ENCODE measurements around the gene SLC5A12. TPM values are rescaled to one million over a fixed set of nuclear protein-coding genes. Genes with fewer than 3 reads are reported as not detected.

SLC5A12 gene
- total RNA-seq, 1 experiment from 2014 or later: not detected

GRCh38 chr11:26632691-26633159 is 89.1 kb downstream of the SLC5A12 start:
- no peak overlapping the region for H3K4me3 ChIP-seq (ENCODE audit: low read length)
- H3K4me2 ChIP-seq (ENCODE audit: low read length): no peak overlapping the region
- intact Hi-C loops (cut with micrococcal nuclease): no loop called here
- no peak overlapping the region for H3K9ac ChIP-seq (ENCODE audit: low read length)
- no peaks in the 10 kb centered on the region for H3K9me2 ChIP-seq (replicated peaks; ENCODE audit: low read length)
- POLR2A ChIA-PET (ENCODE audit: unreplicated experiment): no interaction called here
- BruUV-seq (replicated peaks): no TSS peak
- no peaks in the 10 kb centered on the region for H3K9me3 ChIP-seq (ENCODE audit: low read length)
- TF ChIP-seq EZH2 (IDR thresholded peaks at IDR 0.05; ENCODE audit: low read length, unreplicated experiment): no peak
- TF ChIP-seq, protein P1, sequence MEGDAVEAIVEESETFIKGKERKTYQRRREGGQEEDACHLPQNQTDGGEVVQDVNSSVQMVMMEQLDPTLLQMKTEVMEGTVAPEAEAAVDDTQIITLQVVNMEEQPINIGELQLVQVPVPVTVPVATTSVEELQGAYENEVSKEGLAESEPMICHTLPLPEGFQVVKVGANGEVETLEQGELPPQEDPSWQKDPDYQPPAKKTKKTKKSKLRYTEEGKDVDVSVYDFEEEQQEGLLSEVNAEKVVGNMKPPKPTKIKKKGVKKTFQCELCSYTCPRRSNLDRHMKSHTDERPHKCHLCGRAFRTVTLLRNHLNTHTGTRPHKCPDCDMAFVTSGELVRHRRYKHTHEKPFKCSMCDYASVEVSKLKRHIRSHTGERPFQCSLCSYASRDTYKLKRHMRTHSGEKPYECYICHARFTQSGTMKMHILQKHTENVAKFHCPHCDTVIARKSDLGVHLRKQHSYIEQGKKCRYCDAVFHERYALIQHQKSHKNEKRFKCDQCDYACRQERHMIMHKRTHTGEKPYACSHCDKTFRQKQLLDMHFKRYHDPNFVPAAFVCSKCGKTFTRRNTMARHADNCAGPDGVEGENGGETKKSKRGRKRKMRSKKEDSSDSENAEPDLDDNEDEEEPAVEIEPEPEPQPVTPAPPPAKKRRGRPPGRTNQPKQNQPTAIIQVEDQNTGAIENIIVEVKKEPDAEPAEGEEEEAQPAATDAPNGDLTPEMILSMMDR (conservative IDR thresholded peaks at IDR 0.05; ENCODE audit: low read depth, low read length): no peak
- no peak for TF ChIP-seq EZH2phosphoT487 (IDR thresholded peaks at IDR 0.05; ENCODE audit: borderline replicate concordance, low read length)
- no peaks in the 10 kb centered on the region for H3K36me3 ChIP-seq (ENCODE audit: low read depth, low read length)
- H3K27me3 ChIP-seq (ENCODE audit: low read length): peaks cover 19% of the 10 kb centered on the region
- H3K27ac ChIP-seq (ENCODE audit: low read length): no peak overlapping the region
- ATAC-seq (no peak), DNase-seq (no peak)
- no peaks in the 10 kb centered on the region for H4K20me1 ChIP-seq (ENCODE audit: low read length)
- no peak overlapping the region for H2AFZ ChIP-seq (ENCODE audit: low read length)
- H3K79me2 ChIP-seq (ENCODE audit: low read length): no peaks in the 10 kb centered on the region
- CTCF ChIA-PET: no interaction called here
- H3F3A ChIP-seq (ENCODE audit: low read length, unreplicated experiment): no peaks in the 10 kb centered on the region
- H3K4me1 ChIP-seq (ENCODE audit: insufficient read depth, low read length): no peaks in the 10 kb centered on the region

DNA sequence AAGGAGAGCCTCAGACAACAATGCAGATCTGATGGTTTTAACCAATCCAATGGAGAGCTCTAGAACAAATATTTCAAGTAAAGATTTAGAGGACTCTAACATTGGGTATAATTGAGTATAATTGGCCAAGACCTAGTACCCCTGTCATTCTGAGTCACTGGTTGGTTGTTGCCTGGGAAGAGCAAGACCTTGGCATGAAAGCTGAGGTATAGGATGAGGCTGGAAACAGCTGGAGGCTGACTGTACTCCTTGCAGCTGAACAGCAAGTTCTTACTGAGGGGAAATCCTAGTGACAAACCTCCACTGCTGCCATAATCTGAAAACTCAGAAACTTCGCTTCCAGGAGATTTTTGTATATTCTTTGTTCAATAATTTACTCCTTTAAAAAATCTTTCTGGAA is 95.5 kb downstream of the SLC5A12 start:
- no peak for TF ChIP-seq EZH2phosphoT487 (IDR thresholded peaks at IDR 0.05; ENCODE audit: borderline replicate concordance, low read length)
- no peak for ATAC-seq
- intact Hi-C loops (cut with micrococcal nuclease): no loop called here
- no TSS peak for BruUV-seq (replicated peaks)
- H3K4me1 ChIP-seq (ENCODE audit: insufficient read depth, low read length): no peaks in the 10 kb centered on the region
- H3K79me2 ChIP-seq (ENCODE audit: low read length): no peaks in the 10 kb centered on the region
- ChIA-PET POLR2A (ENCODE audit: unreplicated experiment) (no interaction called here), CTCF (no interaction called here)
- no peaks in the 10 kb centered on the region for H3K9me2 ChIP-seq (replicated peaks; ENCODE audit: low read length)
- no peak overlapping the region for H3K9ac ChIP-seq (ENCODE audit: low read length)
- H3K9me3 ChIP-seq (ENCODE audit: low read length): no peaks in the 10 kb centered on the region
- no peak overlapping the region for H3K4me3 ChIP-seq (ENCODE audit: low read length)
- H3K36me3 ChIP-seq (ENCODE audit: low read depth, low read length): no peaks in the 10 kb centered on the region
- no peak for DNase-seq
- no peak overlapping the region for H3K4me2 ChIP-seq (ENCODE audit: low read length)
- H2AFZ ChIP-seq (ENCODE audit: low read length): no peak overlapping the region
- H3F3A ChIP-seq (ENCODE audit: low read length, unreplicated experiment): no peaks in the 10 kb centered on the region
- no peak overlapping the region for H3K27ac ChIP-seq (ENCODE audit: low read length)
- no peaks in the 10 kb centered on the region for H4K20me1 ChIP-seq (ENCODE audit: low read length)
- peaks cover 16% of the 10 kb centered on the region for H3K27me3 ChIP-seq (ENCODE audit: low read length)

DNA sequence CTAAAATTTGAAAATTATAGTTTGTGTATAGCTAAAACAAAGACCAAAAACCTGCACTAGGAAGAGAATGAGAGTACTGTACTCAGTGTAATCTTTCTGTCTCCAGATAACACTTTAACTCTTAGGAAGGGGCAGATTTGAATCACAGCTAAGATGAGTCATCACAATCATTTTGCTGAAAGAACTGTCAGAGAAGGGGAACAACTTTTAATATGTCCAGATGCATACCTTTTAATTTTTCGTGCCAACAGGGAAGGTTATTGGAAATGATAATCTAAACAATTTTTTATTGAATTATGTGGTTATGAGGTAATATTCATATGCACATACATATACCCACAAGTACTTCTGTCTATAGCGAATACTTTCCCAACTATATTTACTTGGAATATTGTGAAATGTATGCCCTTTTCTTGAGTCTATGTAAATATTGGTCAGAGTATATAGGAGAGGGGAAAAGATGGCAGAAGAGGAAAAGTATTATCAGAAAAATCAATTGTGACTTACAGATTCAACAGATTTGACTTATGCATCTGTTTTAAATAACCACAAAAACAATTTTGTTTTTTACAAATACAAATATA is 98.7 kb downstream of the SLC5A12 start:
- Histone ChIP-seq H3F3A (ENCODE audit: low read length, unreplicated experiment) (no peaks in the 10 kb centered on the region), H3K4me1 (ENCODE audit: insufficient read depth, low read length) (no peaks in the 10 kb centered on the region), H3K79me2 (ENCODE audit: low read length) (no peaks in the 10 kb centered on the region), H3K9ac (ENCODE audit: low read length) (no peak overlapping the region), H3K27me3 (ENCODE audit: low read length) (peaks cover 5% of the 10 kb centered on the region), H3K4me2 (ENCODE audit: low read length) (no peak overlapping the region), H3K4me3 (ENCODE audit: low read length) (no peak overlapping the region), H2AFZ (ENCODE audit: low read length) (no peak overlapping the region), H4K20me1 (ENCODE audit: low read length) (no peaks in the 10 kb centered on the region), H3K36me3 (ENCODE audit: low read depth, low read length) (no peaks in the 10 kb centered on the region), H3K27ac (ENCODE audit: low read length) (no peak overlapping the region), H3K9me2 (replicated peaks; ENCODE audit: low read length) (no peaks in the 10 kb centered on the region), H3K9me3 (ENCODE audit: low read length) (no peaks in the 10 kb centered on the region)
- no TSS peak for BruUV-seq (replicated peaks)
- intact Hi-C loops (cut with micrococcal nuclease): no loop called here
- DNase-seq (peak; percentile 10), ATAC-seq (no peak)
- TF ChIP-seq EZH2phosphoT487 (IDR thresholded peaks at IDR 0.05; ENCODE audit: borderline replicate concordance, low read length) (no peak), EZH2 (IDR thresholded peaks at IDR 0.05; ENCODE audit: low read length, unreplicated experiment) (no peak)
- TF ChIP-seq, protein P1 (conservative IDR thresholded peaks at IDR 0.05; ENCODE audit: low read depth, low read length): no peak
- CTCF ChIA-PET: no interaction called here
- POLR2A ChIA-PET (ENCODE audit: unreplicated experiment): no interaction called here
